Astrocyte (in vitro differentiated cells and primary cell): Measurements from ENCODE around the gene PON1.

Source experiments
- CTCF ChIP-seq: IDR thresholded peaks from 2 replicates; pipeline ENCODE4 v1.5.1; 2011; ENCODE audit warnings: low read depth, mild to moderate bottlenecking, inconsistent platforms, low read length, moderate library complexity; ENCODE audit not compliant: insufficient read depth
- EZH2 ChIP-seq: IDR thresholded peaks from 2 replicates; pipeline ENCODE4 v1.6.1; 2012; ENCODE audit warnings: mild to moderate bottlenecking, low read length, inconsistent platforms; ENCODE audit not compliant: insufficient read depth

GRCh38 chr7:95309951-95310350 lies 14.4 kb downstream of the PON1 start:
- TF ChIP-seq CTCF (no peak), EZH2 (no peak)
